H1 (cell line): ENCODE measurements around the gene TRIM24. TPM values are rescaled to one million over a fixed set of nuclear protein-coding genes. Genes with fewer than 3 reads are reported as not detected.

ENCODE experiments used
- CTCF ChIA-PET: fragments of 300-600 bp; sonication (Branson Sonifier 250); formaldehyde crosslinking; loops from one replicate; lab custom pipeline; 2021; ENCODE audit not compliant: partially characterized antibody; lab: Charles Lee
- POLR2A ChIA-PET: fragments of 300-600 bp; sonication (Branson Sonifier 250); formaldehyde crosslinking; loops from one replicate; lab custom pipeline; 2021; ENCODE audit warnings: inconsistent platforms; ENCODE audit not compliant: partially characterized antibody; lab: Charles Lee
- DNase-seq, 2 experiments: peaks; one replicate each; pipeline versions ENCODE4 v3.0.0 to v3.0.0-alpha.2; 2010 to 2022; ENCODE audit warnings: low spot score in 2 of 2, low read depth in 1 of 2, mixed read lengths in 1 of 2
- FAIRE-seq: peaks from 2 replicates; lab custom pipeline; 2011; peaks lifted over from hg19 to GRCh38; lab: Jason Lieb, UNC
- H2AFZ ChIP-seq: 2 replicates; pipeline ENCODE4 v1.8.1; 2012; ENCODE audit warnings: low read length, inconsistent platforms
- H2AK5ac ChIP-seq: 2 replicates; pipeline ENCODE4 v1.6.1; 2013; ENCODE audit warnings: low read depth, low read length
- H2BK120ac ChIP-seq: replicated peaks from 2 replicates; pipeline ENCODE3; 2013; ENCODE audit warnings: low read depth, low read length, inconsistent platforms
- H2BK12ac ChIP-seq: 2 replicates; pipeline ENCODE4 v1.6.1; 2013; ENCODE audit warnings: low read depth, low read length
- H2BK15ac ChIP-seq: 2 replicates; pipeline ENCODE4 v1.6.1; 2013; ENCODE audit warnings: low read length
- H2BK20ac ChIP-seq: 2 replicates; pipeline ENCODE4 v1.6.1; 2013; ENCODE audit warnings: low read length
- H2BK5ac ChIP-seq: 2 replicates; pipeline ENCODE4 v1.6.1; 2013; ENCODE audit warnings: low read depth, low read length
- H3K14ac ChIP-seq: 2 replicates; pipeline ENCODE4 v1.6.1; 2013; ENCODE audit warnings: inconsistent platforms; ENCODE audit not compliant: insufficient read length
- H3K18ac ChIP-seq: 2 replicates; pipeline ENCODE4 v1.6.1; 2013; ENCODE audit warnings: low read length; ENCODE audit errors: extremely low read depth
- H3K23ac ChIP-seq: 2 replicates; pipeline ENCODE4 v1.6.1; 2013; ENCODE audit warnings: inconsistent platforms; ENCODE audit not compliant: insufficient read length
- H3K23me2 ChIP-seq: 2 replicates; pipeline ENCODE4 v1.6.1; 2013; ENCODE audit warnings: low read depth, low read length
- H3K27ac ChIP-seq: 2 replicates; pipeline ENCODE4 v1.6.1; 2011; ENCODE audit warnings: low read depth, low read length, inconsistent platforms
- H3K27me3 ChIP-seq, 4 experiments: replicated peaks in 1 of 4; 1 replicate in 1 of 4; 2 replicates in 3 of 4; pipeline versions ENCODE4 v1.6.1 to v1.8.1; 2011 to 2013; ENCODE audit warnings: low read length in 3 of 4, mild to moderate bottlenecking in 3 of 4, inconsistent platforms in 2 of 4, mixed read lengths in 2 of 4, moderate library complexity in 1 of 4; ENCODE audit not compliant: control insufficient read depth in 3 of 4, insufficient read depth in 3 of 4; ENCODE audit errors: extremely low read depth in 1 of 4
- H3K36me3 ChIP-seq, 4 experiments: 2 replicates each; pipeline versions ENCODE4 v1.6.1 to v1.8.1; 2011 to 2013; ENCODE audit warnings: mild to moderate bottlenecking in 4 of 4, low read length in 3 of 4, moderate library complexity in 2 of 4, control low read depth in 1 of 4, inconsistent platforms in 1 of 4; ENCODE audit not compliant: insufficient read depth in 4 of 4, control insufficient read depth in 2 of 4
- H3K4ac ChIP-seq: replicated peaks from 2 replicates; pipeline ENCODE3; 2013; ENCODE audit warnings: low read length, low read depth, mixed read lengths, inconsistent platforms; ENCODE audit not compliant: insufficient read length
- H3K4me1 ChIP-seq, 4 experiments: replicated peaks in 1 of 4; 1 replicate in 1 of 4; 2 replicates in 3 of 4; pipeline versions ENCODE4 v1.6.1 to v1.8.1; 2011 to 2013; ENCODE audit warnings: low read length in 3 of 4, inconsistent platforms in 2 of 4, mixed read lengths in 1 of 4; ENCODE audit not compliant: insufficient read depth in 4 of 4, control insufficient read depth in 3 of 4
- H3K4me2 ChIP-seq, 2 experiments: 2 replicates each; pipeline versions ENCODE4 v1.6.1 to v1.8.1; 2011 to 2013; ENCODE audit warnings: low read depth in 2 of 2, low read length in 2 of 2, control low read depth in 1 of 2, inconsistent platforms in 1 of 2, mild to moderate bottlenecking in 1 of 2; ENCODE audit not compliant: insufficient read depth in 1 of 2
- H3K4me3 ChIP-seq, 4 experiments: fragments of 200-600, 300-600 bp in 1 of 4; sonication (generic), shearing (Covaris generic), sonication (Bioruptor Twin) in 1 of 4; 2 replicates each; pipeline versions ENCODE4 v1.5.1 to v1.8.1; 2011 to 2016; ENCODE audit warnings: low read length in 4 of 4, low read depth in 3 of 4, control low read depth in 2 of 4, inconsistent platforms in 2 of 4, mild to moderate bottlenecking in 2 of 4, mixed read lengths in 1 of 4, moderate library complexity in 1 of 4; ENCODE audit not compliant: insufficient read depth in 2 of 4; ENCODE audit errors: extremely low read depth in 1 of 4
- H3K56ac ChIP-seq: replicated peaks from 2 replicates; pipeline ENCODE3; 2013; ENCODE audit warnings: low read depth, mild to moderate bottlenecking, mixed read lengths, low read length, inconsistent platforms; ENCODE audit not compliant: insufficient read length
- H3K79me1 ChIP-seq: 2 replicates; pipeline ENCODE4 v1.6.1; 2013; ENCODE audit warnings: low read depth, low read length, control low read depth
- H3K79me2 ChIP-seq, 2 experiments: 2 replicates each; pipeline versions ENCODE4 v1.6.1 to v1.8.1; 2012 to 2013; ENCODE audit warnings: low read length in 2 of 2, mild to moderate bottlenecking in 2 of 2, inconsistent platforms in 1 of 2; ENCODE audit not compliant: insufficient read depth in 2 of 2, control insufficient read depth in 1 of 2
- H3K9ac ChIP-seq, 4 experiments: replicated peaks in 1 of 4; 1 replicate in 1 of 4; 2 replicates in 3 of 4; pipeline versions ENCODE4 v1.6.1 to v1.8.1; 2011 to 2013; ENCODE audit warnings: low read depth in 3 of 4, low read length in 3 of 4, control low read depth in 2 of 4, mild to moderate bottlenecking in 2 of 4, moderate library complexity in 2 of 4, inconsistent platforms in 1 of 4; ENCODE audit errors: extremely low read depth in 1 of 4
- H3K9me3 ChIP-seq, 2 experiments: 2 replicates each; pipeline versions ENCODE4 v1.6.1 to v1.8.1; 2012 to 2013; ENCODE audit warnings: mild to moderate bottlenecking in 2 of 2, moderate library complexity in 2 of 2, control low read depth in 1 of 2, inconsistent platforms in 1 of 2, low read depth in 1 of 2, low read length in 1 of 2, mixed read lengths in 1 of 2; ENCODE audit not compliant: insufficient read depth in 2 of 2
- H4K20me1 ChIP-seq, 2 experiments: replicated peaks in 1 of 2; 2 replicates each; pipeline versions ENCODE3 to v1.8.1; 2011 to 2013; ENCODE audit warnings: inconsistent platforms in 2 of 2, low read length in 2 of 2, mild to moderate bottlenecking in 1 of 2; ENCODE audit not compliant: insufficient read depth in 2 of 2, control insufficient read depth in 1 of 2
- H4K5ac ChIP-seq: 2 replicates; pipeline ENCODE4 v1.6.1; 2013; ENCODE audit warnings: low read length, low read depth, mixed read lengths, inconsistent platforms; ENCODE audit not compliant: insufficient read length
- H4K8ac ChIP-seq: 2 replicates; pipeline ENCODE4 v1.8.0; 2013; ENCODE audit warnings: mild to moderate bottlenecking, moderate library complexity, low read length, inconsistent platforms; ENCODE audit not compliant: insufficient read depth; ENCODE audit errors: extremely low read depth
- H4K91ac ChIP-seq: replicated peaks from 2 replicates; pipeline ENCODE3; 2013; ENCODE audit warnings: low read length, mixed read lengths, inconsistent platforms; ENCODE audit not compliant: insufficient read length
- ASH2L ChIP-seq: fragments of 200-600, 300-600 bp; sonication (generic); IDR thresholded peaks from one replicate; pipeline ENCODE4 v1.7.1; 2017; ENCODE audit warnings: low read length
- JUN ChIP-seq: IDR thresholded peaks from 2 replicates; pipeline ENCODE4 v1.6.1; 2011; ENCODE audit warnings: low read depth, mild to moderate bottlenecking, improper control_type of control experiment, low read length
- whole genome bisulfite sequencing, 2 experiments: shearing (Covaris generic) in 1 of 2; methylation state at CpG; one replicate each; pipeline versions ENCODE4 v1.1.6 to v1.1.7; 2013 to 2015; ENCODE audit warnings: low lambda C conversion rate in 2 of 2, mixed read lengths in 2 of 2, inconsistent platforms in 1 of 2, low coverage in 1 of 2, missing lambda C conversion rate in 1 of 2; ENCODE audit not compliant: insufficient replicate concordance in 2 of 2, insufficient coverage in 1 of 2, insufficient read length in 1 of 2; ENCODE audit errors: extremely low coverage in 1 of 2, missing lambda C conversion rate in 1 of 2; 5-methylcytosine and 5-hydroxymethylcytosine counted together
- polyA plus RNA-seq, 7 experiments: library from polyadenylated mRNA; depleted of rRNA in 3 of 7; stranded (reverse) in 5 of 7; unstranded in 2 of 7; fragments of >200 nt in 5 of 7; fragments of 200-250 nt in 2 of 7; gene quantifications; 1 replicate in 5 of 7; 2 replicates in 1 of 7; 4 replicates in 1 of 7; pipeline versions ENCODE4 v1.2.1 to v1.2.3, GENCODE V29; 2011 to 2013; ENCODE audit warnings: missing spikeins in 2 of 7, mixed read lengths in 2 of 7
- total RNA-seq: library from RNA; stranded (reverse); fragmentation: NEBNext Ultra II Directional; extraction: Animal tissue kit (Norgen Biotek cat#: 25700); gene quantifications from 2 replicates; pipeline ENCODE4 v1.2.1, GENCODE V29; 2021
- TF ChIP-seq, protein P1 (sequence below): IDR thresholded peaks from 2 replicates; pipeline ENCODE4 v1.6.1; 2011; ENCODE audit warnings: low read length, improper control_type of control experiment

TRIM24 gene
- total and polyA plus RNA-seq, 2 of the 8 experiments (the other 6 are each of a cell fraction or from before 2014, with no cell fraction given): 67.6 to 149 TPM

DNA sequence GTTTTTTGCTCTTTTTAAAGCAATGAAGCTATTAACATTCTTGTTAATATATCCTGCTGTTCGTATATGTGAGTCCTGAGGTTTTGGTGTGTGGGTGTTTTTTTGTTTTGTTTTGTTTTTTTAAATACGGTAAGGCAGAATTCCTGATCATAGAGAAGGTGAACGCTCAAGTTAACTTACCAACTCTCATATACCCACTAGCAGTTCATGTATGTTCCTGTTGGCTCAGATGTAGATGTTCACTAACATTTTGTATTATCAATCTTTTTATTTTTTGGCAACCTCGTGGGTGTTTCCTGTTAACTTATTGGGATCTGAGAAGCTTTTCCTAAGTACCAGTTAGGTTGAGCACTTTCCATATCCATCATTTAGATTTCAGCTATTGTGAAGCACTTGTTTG is 20.5 kb downstream of the TRIM24 start:
- H3K4ac ChIP-seq: no peak overlapping the region
- H3K4me2 ChIP-seq: no peak overlapping the region
- H3K4me3 ChIP-seq: no peak overlapping the region
- H3K4me1 ChIP-seq: peaks cover 0 to 22% (median 7%) of the 10 kb centered on the region in 4 experiments; a peak in 6 of 7 replicates
- no peak overlapping the region for H2BK15ac ChIP-seq
- H2BK5ac ChIP-seq: no peak overlapping the region
- no peaks in the 10 kb centered on the region for H3K9me3 ChIP-seq
- H3K9ac ChIP-seq: no peak overlapping the region
- H3K27me3 ChIP-seq: no peaks in the 10 kb centered on the region
- POLR2A ChIA-PET: interaction anchor here (0.7 to 4.7 kb wide), 6 partner anchors 12 to 29 kb away, joined by 3 to 26 read pairs (median 5); partner anchors contain the start of gene TRIM24
- no peak overlapping the region for H3K23ac ChIP-seq
- H3K56ac ChIP-seq: no peak overlapping the region
- peaks cover 63 to 99% of the 10 kb centered on the region in 2 experiments for H3K79me2 ChIP-seq
- H4K91ac ChIP-seq: no peak overlapping the region
- no peak for TF ChIP-seq JUN
- TF ChIP-seq ASH2L: no peak
- TF ChIP-seq, protein P1, sequence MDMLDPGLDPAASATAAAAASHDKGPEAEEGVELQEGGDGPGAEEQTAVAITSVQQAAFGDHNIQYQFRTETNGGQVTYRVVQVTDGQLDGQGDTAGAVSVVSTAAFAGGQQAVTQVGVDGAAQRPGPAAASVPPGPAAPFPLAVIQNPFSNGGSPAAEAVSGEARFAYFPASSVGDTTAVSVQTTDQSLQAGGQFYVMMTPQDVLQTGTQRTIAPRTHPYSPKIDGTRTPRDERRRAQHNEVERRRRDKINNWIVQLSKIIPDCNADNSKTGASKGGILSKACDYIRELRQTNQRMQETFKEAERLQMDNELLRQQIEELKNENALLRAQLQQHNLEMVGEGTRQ: no peak
- FAIRE-seq (no peak), DNase-seq (no peak)
- H2AK5ac ChIP-seq: no peak overlapping the region
- H2AFZ ChIP-seq: no peak overlapping the region
- H4K20me1 ChIP-seq: peaks cover 32 to 46% of the 10 kb centered on the region in 2 experiments
- H3K18ac ChIP-seq: no peak overlapping the region
- WGBS, 2 experiments: 88% methylated on average over 4 of the region's 4 CpGs; no CpG with 5 or more reads in 1 of the 2 experiments
- no peak overlapping the region for H2BK20ac ChIP-seq
- no peak overlapping the region for H2BK12ac ChIP-seq
- no peak overlapping the region for H2BK120ac ChIP-seq
- H3K23me2 ChIP-seq: no peaks in the 10 kb centered on the region
- peaks cover 0 to 16% (median 0%) of the 10 kb centered on the region in 4 experiments; a peak in 3 of 8 replicates for H3K36me3 ChIP-seq
- H3K14ac ChIP-seq: no peak overlapping the region
- no peak overlapping the region for H3K27ac ChIP-seq
- H4K8ac ChIP-seq: no peak overlapping the region
- H3K79me1 ChIP-seq: no peaks in the 10 kb centered on the region; the same call in 1 of the 2 replicates
- no peak overlapping the region for H4K5ac ChIP-seq
- CTCF ChIA-PET: interaction anchor here (1.1 kb wide), 1 partner anchor 318 kb away, joined by 3 read pairs; no protein-coding TSS in a partner anchor
